PC-9 (cell line): ENCODE data around the gene JAG2. TPM values are rescaled to one million over a fixed set of nuclear protein-coding genes. Genes with fewer than 3 reads are reported as not detected.

Experiments used
- BruUV-seq: library from RNA; stranded (reverse); fragments of 400-500 nt; replicated peaks from 2 replicates; lab custom pipeline; 2021; lab: Mats Ljungman, UMichigan
- CTCF ChIA-PET: fragments of 300-600 bp; sonication (Branson Sonifier 250); formaldehyde crosslinking; loops from one replicate; lab custom pipeline; 2022; ENCODE audit warnings: antibody characterized with exemption; lab: Charles Lee
- POLR2A ChIA-PET: fragments of 300-600 bp; sonication (Branson Sonifier 250); formaldehyde crosslinking; loops from one replicate; lab custom pipeline; 2022; ENCODE audit warnings: antibody characterized with exemption; ENCODE audit not compliant: unreplicated experiment; lab: Charles Lee
- DNase-seq, 2 experiments: peaks; one replicate each; pipeline versions ENCODE4 v3.0.0 to v3.0.0-alpha.2; 2015 to 2022; ENCODE audit warnings: mixed read lengths in 1 of 2
- H2AFZ ChIP-seq: fragments of 200-600 bp; sonication (generic); 2 replicates; pipeline ENCODE4 v1.8.1; 2017; ENCODE audit warnings: antibody characterized with exemption
- H3F3A ChIP-seq: fragments of 200-600 bp; sonication (generic); 2 replicates; pipeline ENCODE4 v1.8.1; 2017; ENCODE audit warnings: antibody characterized with exemption, mild to moderate bottlenecking, low read depth; ENCODE audit not compliant: insufficient read depth
- H3K27ac ChIP-seq: fragments of 200-600 bp; sonication (generic); 2 replicates; pipeline ENCODE4 v1.6.1; 2016; ENCODE audit warnings: mixed run types
- H3K27me3 ChIP-seq: fragments of 200-600 bp; sonication (generic); 2 replicates; pipeline ENCODE4 v1.6.1; 2016; ENCODE audit warnings: low read depth, mixed run types; ENCODE audit not compliant: insufficient read depth
- H3K36me3 ChIP-seq: fragments of 200-600 bp; sonication (generic); 2 replicates; pipeline ENCODE4 v1.6.1; 2016; ENCODE audit warnings: low read depth, mixed run types
- H3K4me1 ChIP-seq: fragments of 200-600 bp; sonication (generic); replicated peaks from 2 replicates; pipeline ENCODE4 v1.6.1; 2016; ENCODE audit warnings: mixed run types; ENCODE audit not compliant: insufficient read depth
- H3K4me2 ChIP-seq: fragments of 200-600 bp; sonication (generic); 2 replicates; pipeline ENCODE4 v1.6.1; 2017; ENCODE audit warnings: mixed run types
- H3K4me3 ChIP-seq: fragments of 200-600 bp; sonication (generic); 2 replicates; pipeline ENCODE4 v1.6.1; 2016; ENCODE audit warnings: mixed run types
- H3K79me2 ChIP-seq: fragments of 200-600 bp; sonication (generic); 2 replicates; pipeline ENCODE4 v1.6.1; 2017; ENCODE audit warnings: low read depth, mixed run types
- H3K9me2 ChIP-seq: fragments of 200-600 bp; sonication (generic); 2 replicates; pipeline ENCODE4 v1.8.1; 2017; ENCODE audit warnings: mild to moderate bottlenecking; ENCODE audit not compliant: insufficient read depth
- H3K9me3 ChIP-seq: fragments of 200-600 bp; sonication (generic); 2 replicates; pipeline ENCODE4 v1.8.1; 2016; ENCODE audit warnings: low read depth; ENCODE audit not compliant: insufficient read depth
- H4K20me1 ChIP-seq: fragments of 200-600 bp; sonication (generic); 2 replicates; pipeline ENCODE4 v1.8.1; 2017; ENCODE audit not compliant: insufficient read depth
- EZH2 ChIP-seq: fragments of 200-600 bp; sonication (generic); IDR thresholded peaks from 2 replicates; pipeline ENCODE4 v1.8.0; 2017; ENCODE audit warnings: antibody characterized with exemption, low read depth
- intact Hi-C: fragments of 100-400 bp; cut with micrococcal nuclease; formaldehyde crosslinking; loops from one replicate; pipeline ENCODE4 v1.10.0; 2022; ENCODE audit not compliant: unreplicated experiment
- total RNA-seq: library from RNA; stranded (reverse); gene quantifications from 2 replicates; pipeline ENCODE4 v1.2.3, GENCODE V29; 2021
- TF ChIP-seq, protein P1 (sequence below): fragments of 200-600 bp; sonication (generic); conservative IDR thresholded peaks from 2 replicates; pipeline ENCODE4 v1.6.1; 2017; ENCODE audit warnings: mixed run types, antibody characterized with exemption, mild to moderate bottlenecking, moderate library complexity

Gene JAG2
- total RNA-seq, 1 experiment from 2014 or later = 17.8 TPM

- no peaks in the 10 kb centered on the region for H3K27me3 ChIP-seq
- H3K4me1 ChIP-seq = no peaks in the 10 kb centered on the region
- H3K27ac ChIP-seq = no peak overlapping the region
- no peak for TF ChIP-seq EZH2
- H3K36me3 ChIP-seq = no peaks in the 10 kb centered on the region
- BruUV-seq = no TSS peak
- no peak for DNase-seq
- no peaks in the 10 kb centered on the region for H3K79me2 ChIP-seq
- H4K20me1 ChIP-seq = no peaks in the 10 kb centered on the region; the same call in 1 of the 2 replicates
- no peak overlapping the region for H2AFZ ChIP-seq
- H3K9me3 ChIP-seq = no peaks in the 10 kb centered on the region
- ChIA-PET POLR2A (no interaction called here), CTCF (no interaction called here)
- no peak overlapping the region for H3K4me3 ChIP-seq
- intact Hi-C loops = no loop called here
- no peak overlapping the region for H3K4me2 ChIP-seq
- H3K9me2 ChIP-seq = no peaks in the 10 kb centered on the region
- 0 out of 2 replicates have a peak, but pooled peaks cover 6% of the 10 kb centered on the region for H3F3A ChIP-seq
Observed at GRCh38 chr14:105210266-105211025, 41.9 kb upstream of the JAG2 start.

DNA sequence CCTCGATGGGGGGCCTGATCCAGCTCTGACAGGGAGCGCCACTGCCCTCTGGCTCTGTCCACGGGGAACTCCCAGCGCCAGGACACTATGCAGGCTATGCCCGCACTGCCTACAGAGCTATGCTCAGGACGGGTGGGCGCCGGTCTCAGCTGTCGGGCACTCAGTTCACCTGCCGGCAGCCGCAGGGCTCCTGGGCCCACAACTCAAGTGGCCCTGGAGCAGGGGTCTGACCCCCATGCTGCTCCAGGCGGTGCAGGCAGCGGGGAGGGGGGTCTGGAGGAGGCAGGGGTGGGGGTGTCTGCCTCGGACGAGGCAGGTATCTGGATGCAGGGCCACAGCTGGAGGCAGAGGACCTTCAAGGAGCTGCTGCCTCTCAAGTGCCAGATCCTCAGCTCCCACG lies 41.1 kb upstream of the JAG2 start:
- BruUV-seq = no TSS peak
- Histone ChIP-seq H2AFZ (no peak overlapping the region), H3K79me2 (no peaks in the 10 kb centered on the region), H3K27ac (no peak overlapping the region), H3K27me3 (no peaks in the 10 kb centered on the region), H3F3A (0 out of 2 replicates have a peak, but pooled peaks cover 6% of the 10 kb centered on the region), H3K4me2 (no peak overlapping the region), H3K36me3 (no peaks in the 10 kb centered on the region), H3K4me3 (no peak overlapping the region), H3K9me2 (no peaks in the 10 kb centered on the region), H3K9me3 (no peaks in the 10 kb centered on the region), H4K20me1 (no peaks in the 10 kb centered on the region; the same call in 1 of the 2 replicates), H3K4me1 (peaks cover 7% of the 10 kb centered on the region)
- POLR2A ChIA-PET = no interaction called here
- intact Hi-C loops = no loop called here
- CTCF ChIA-PET = no interaction called here
- no peak for DNase-seq
- TF ChIP-seq EZH2 = no peak
- TF ChIP-seq, protein P1, sequence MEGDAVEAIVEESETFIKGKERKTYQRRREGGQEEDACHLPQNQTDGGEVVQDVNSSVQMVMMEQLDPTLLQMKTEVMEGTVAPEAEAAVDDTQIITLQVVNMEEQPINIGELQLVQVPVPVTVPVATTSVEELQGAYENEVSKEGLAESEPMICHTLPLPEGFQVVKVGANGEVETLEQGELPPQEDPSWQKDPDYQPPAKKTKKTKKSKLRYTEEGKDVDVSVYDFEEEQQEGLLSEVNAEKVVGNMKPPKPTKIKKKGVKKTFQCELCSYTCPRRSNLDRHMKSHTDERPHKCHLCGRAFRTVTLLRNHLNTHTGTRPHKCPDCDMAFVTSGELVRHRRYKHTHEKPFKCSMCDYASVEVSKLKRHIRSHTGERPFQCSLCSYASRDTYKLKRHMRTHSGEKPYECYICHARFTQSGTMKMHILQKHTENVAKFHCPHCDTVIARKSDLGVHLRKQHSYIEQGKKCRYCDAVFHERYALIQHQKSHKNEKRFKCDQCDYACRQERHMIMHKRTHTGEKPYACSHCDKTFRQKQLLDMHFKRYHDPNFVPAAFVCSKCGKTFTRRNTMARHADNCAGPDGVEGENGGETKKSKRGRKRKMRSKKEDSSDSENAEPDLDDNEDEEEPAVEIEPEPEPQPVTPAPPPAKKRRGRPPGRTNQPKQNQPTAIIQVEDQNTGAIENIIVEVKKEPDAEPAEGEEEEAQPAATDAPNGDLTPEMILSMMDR = no peak

- H3K4me2 ChIP-seq = no peak overlapping the region
- 0 out of 2 replicates have a peak, but pooled peaks cover 6% of the 10 kb centered on the region for H3F3A ChIP-seq
- POLR2A ChIA-PET = no interaction called here
- H3K9me2 ChIP-seq = no peaks in the 10 kb centered on the region
- no TSS peak for BruUV-seq
- no peaks in the 10 kb centered on the region for H3K9me3 ChIP-seq
- no peaks in the 10 kb centered on the region; the same call in 1 of the 2 replicates for H4K20me1 ChIP-seq
- H3K36me3 ChIP-seq = no peaks in the 10 kb centered on the region
- H3K27me3 ChIP-seq = no peaks in the 10 kb centered on the region
- H3K79me2 ChIP-seq = no peaks in the 10 kb centered on the region
- H3K4me1 ChIP-seq = peaks cover 12% of the 10 kb centered on the region
- H3K27ac ChIP-seq = no peak overlapping the region
- CTCF ChIA-PET = no interaction called here
- no peak overlapping the region for H3K4me3 ChIP-seq
- no peak overlapping the region for H2AFZ ChIP-seq
- TF ChIP-seq, protein P1 = no peak
- no peak for TF ChIP-seq EZH2
- intact Hi-C loops = no loop called here
- no peak for DNase-seq
Observed at GRCh38 chr14:105209091-105209490, 40.5 kb upstream of the JAG2 start.
